ENCODE results near the gene OR51M1.

GRCh38 chr11:5380740-5381342 lies 2.8 kb upstream of the OR51M1 start:
- no peak for TF ChIP-seq EZH2 (IDR thresholded peaks at IDR 0.05; ENCODE audit: insufficient read depth, poor library complexity, severe bottlenecking)
- TF ChIP-seq EZH2phosphoT487 (IDR thresholded peaks at IDR 0.05; ENCODE audit: insufficient read depth, low read depth), result no peak
